Stimulated activated CD8-positive, alpha-beta memory T cell treated with anti-CD3 and anti-CD28 coated beads, Interleukin-15, amount 100 ng/mL, for 4 hours (primary cell): ENCODE measurements around the gene BSN.

Source experiments
- DNase-seq, 2 donors: peaks; one replicate each; pipeline ENCODE4 v3.0.0-alpha.2; 2020; ENCODE audit warnings: low read depth in 2 of 2

The BSN gene

DNA sequence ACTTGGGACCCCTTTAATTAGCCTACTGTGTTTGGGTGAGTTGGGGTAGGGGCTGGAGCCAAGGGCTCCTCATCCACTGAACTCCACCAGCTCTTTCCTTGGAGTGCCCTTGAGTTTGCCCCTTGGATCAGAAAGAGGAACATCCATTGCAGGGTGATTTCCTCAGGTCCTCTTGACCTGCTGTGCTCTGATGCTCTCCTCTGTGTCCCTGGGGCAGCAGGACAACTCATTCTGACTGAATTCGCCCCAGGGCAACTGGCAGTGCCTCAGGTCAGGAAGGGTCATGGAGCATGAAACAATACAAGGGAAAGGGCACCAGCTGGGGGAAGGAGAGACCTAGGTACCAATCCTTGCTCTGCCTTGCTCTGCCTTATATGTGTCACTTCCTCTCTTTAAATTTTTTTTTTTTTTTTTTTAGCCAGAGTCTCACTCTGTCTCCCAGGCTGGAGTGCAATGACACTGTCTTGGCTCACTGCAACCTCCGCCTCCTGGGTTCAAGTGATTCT, 47.8 kb downstream of the BSN start:
- no peak for DNase-seq

DNA sequence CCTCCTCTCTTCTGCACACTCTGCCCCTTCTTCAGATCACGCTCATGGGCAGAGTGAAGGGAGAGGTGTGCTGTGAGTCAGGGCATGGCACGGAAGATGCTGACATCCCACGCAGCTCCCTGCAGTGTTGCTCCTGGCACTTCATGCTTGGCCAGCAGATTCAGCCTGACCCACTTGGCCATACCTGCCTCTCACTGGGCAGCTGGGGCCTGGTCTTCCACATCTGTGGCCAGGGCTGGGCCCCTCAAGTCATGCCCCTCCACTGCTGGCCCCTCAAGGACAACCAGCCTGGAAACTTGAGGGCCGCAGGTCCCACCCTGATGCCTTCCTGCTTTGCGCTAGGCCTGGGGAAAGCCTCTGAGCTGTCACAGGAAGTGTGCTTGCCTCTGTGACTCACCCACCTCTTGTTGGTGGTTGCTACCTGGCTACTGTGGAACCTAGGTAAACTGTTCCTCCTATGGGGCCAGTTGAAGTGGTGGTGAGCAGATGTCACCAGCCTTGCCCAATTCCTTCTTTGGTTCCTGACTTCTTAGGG, 48.7 kb downstream of the BSN start:
- peak; percentile 19 to 46 for DNase-seq

DNA sequence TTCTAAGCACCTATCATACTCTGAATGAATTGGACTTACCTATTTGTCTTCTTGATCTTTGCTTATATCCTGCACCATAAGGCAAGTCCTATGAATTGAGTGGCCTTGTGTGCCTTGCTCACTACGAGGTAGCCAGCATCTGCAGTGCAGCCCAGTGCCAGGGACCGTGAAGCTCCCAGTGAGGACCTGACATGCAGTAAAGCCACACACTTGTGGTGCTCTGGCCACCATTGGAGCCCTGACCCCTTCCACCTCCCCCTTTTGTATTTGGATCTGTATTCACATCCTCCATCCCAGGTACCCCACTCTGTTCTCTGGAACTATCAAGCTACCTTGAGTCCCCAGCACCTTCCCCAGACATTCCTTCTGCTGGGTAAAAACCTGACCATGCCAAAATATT, 52.1 kb downstream of the BSN start:
- no peak for DNase-seq

DNA sequence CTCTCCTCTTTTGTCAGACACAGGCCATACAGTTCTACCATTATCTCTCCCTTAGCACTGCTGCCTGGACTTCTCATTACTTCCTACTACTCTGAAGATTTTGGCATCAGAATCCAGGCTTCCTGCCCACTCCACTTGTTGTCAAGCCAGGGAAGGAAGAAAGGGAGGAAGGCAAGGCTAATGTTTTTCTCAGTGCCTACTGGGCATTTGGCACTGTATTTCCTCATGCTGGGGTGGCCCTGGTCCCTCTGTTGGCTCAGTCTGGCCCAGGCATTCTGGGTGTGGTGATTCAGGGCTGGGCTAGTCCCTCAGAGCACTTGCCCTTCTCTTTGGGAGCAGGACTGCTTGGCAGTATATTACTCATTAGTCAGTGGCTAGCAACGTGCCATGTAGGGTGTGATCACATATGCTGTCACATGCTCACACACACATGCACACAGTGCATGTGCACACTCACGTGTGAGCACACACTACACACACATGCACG, 52.9 kb downstream of the BSN start:
- DNase-seq = no peak

DNA sequence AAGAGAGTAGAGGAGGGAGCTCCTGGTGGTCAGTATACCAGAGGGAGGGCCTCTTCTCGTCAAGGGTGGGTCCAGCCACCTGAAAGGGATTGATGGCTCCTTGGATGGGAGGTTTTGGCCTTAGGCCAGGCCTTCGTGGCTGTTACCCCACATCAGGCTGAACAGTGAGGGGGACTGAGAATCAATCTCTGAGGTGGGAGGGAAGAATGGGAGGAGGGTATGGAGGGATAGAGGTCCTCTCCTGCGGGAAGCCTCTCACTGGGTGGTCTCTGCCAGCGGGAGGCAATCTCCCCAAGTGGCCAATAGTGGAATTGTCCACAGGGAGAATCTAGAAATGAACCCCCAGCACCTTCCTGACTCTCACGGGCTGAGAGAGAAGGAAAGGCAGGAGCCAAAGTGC, 53.5 kb downstream of the BSN start:
- no peak for DNase-seq

DNA sequence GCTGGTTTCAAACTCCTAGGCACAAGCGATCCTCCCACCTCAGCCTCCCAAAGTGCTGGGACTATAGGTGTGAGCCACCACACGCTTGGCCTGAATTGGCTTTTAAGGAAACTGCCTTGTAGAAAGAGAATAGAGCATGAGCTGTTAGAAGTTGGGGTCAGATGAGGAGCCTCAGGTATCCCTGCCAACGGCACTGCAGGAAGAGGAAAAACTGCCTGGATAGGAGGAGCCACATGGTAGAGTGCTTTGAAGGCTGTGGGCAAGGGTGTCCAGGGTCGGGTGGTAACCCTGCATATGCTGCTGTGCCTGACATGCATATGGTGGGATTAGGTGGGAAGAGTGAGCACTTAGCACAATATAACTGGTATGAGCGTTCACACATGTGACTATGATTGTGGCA, 55.0 kb downstream of the BSN start:
- DNase-seq = no peak

DNA sequence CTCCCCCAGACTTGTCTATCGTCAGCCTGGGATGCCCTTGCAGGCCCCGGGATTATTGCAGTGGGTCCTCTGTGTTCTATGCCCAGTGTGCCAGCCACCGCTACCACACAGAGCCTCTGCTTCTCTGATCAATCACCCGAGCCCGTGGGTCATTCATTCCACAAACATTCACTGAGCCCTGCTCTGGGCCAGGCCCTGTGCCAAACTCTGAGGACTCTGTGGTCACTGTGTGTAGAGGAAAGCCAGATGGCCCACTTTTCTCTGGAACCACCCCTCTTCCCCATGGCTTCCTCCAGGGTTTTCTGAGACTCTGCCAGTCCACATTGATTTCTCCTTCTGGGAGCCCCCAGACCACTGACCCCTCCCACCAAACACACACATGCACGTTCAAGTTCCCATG, 55.5 kb downstream of the BSN start:
- DNase-seq = no peak

DNA sequence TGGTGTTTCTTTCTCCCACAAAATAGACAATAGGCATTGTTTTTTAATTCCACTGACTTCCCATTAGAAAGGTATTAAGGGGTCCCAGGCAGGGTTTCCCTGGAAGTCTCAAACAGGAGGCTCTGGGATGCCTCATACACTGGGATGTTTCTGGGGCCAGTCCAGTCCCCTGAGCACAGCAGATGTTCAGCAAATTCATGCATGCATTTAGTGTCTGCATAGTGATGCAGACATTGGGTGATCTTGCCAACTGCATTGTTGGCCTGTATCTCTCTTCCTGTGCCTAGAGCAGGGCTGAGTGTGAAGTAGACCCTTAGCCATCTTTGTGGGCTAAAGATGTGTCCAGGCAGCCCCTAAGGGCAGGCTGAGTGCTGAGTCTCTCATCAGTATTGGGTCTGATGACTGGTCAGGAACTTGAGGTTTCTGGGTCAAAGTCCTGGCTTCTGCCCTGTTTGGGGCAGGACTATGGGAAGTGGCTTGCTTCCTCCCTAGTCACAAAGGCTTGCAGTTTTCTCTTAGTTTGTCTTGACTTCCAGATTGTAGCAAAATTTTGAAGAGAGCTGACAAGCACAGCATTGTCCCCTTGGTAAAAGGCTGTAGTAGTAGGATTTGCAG, 56.5 kb downstream of the BSN start:
- no peak for DNase-seq

DNA sequence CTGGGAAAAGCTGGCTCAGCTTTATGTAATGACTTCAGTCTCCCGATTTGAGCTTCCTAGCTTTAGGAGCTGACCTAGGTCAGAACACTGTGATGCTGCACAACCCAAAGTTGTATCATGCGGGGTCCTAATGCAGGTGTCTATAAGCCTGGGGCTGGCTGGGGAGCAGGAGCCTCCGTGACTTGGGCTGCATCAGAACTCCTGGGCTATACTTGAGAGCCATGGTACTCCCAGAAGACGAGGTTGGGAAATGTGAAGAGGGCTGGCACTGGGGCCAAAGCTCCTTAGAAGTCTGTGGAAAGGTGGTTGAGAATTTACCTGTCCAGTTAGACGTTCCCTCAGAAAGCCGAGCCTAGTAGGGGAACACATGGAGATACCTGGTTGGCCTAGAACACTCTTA, 57.0 kb downstream of the BSN start:
- DNase-seq = no peak

DNA sequence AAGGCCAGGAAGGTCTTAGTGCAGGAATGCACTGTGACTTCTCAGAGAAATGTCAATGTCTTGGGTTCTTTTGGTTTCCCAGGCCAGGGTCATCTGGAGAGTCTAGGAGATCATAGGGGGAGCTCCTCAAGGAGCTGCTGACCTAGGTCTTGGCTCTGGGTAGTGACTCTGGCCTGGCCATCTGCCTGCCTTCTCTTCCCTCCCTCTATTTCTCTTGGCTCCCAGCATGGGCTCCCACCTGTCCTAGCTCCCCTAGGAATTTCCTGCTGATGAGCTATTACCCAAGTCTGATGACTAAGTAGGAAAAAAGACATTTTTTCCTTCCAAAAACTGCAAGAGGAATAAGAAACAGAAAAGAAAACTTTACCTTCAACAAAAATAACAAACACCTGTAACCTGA, 57.4 kb downstream of the BSN start:
- no peak for DNase-seq

DNA sequence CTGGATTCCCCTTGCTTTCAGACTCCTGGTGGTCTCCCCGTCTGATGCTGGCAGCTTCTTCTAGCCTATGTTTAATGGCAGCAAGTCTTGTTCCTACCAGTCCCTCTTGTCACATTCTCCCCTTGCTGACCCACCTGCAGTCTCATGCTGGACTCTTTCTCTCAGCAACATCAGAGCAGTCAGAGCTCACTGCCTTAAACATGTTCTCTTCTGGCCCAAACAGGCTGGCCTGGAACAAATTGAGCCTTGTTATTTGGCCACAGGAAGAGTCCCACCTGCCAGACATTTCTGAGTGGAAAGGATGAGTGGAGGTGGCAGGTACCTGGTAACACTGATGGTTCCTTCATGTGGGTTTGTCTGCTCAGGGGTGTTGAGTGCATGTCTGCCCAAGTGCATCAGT, 60.7 kb downstream of the BSN start:
- DNase-seq = no peak

DNA sequence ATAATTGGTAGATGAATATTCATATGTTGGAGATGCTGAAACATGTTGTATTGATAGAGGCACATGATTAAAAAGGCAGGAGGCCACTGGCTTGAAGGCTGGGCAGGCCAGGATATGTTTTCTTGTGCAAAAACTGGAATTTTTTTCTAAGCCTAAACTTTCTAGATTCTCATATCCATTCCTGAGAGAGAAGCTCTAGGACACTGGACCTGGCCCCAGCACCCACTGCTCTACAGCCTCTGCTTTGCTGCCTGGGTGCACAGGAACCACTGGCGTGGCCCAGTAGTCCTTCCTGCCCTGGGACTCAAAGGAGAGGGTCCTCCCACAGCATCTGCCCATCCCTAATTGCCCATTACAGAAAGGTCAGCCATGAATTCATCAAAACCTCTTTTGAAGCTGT, 61.8 kb downstream of the BSN start:
- no peak for DNase-seq

DNA sequence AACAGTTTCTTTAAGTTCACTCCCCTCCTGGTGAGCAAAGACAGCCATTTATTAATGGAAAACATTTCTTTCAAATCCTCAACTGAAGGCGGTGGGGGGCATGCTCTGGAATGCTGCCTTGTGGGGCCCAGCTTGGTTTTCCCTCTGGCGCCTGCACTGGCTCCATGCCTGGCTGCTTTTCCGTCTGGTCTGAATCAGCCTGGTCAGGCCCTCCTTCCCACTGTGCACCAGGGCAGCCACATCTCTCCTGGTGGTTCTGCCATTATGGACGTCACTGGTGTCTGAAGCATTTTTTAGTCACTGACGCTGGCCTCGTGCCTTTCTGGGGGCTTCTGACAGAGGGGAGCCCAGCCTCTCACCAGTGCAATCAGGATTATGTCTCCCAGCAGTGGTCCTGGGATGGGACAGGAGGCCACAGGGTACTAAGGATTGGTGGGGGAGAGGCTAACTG, 62.2 kb downstream of the BSN start:
- DNase-seq = no peak

DNA sequence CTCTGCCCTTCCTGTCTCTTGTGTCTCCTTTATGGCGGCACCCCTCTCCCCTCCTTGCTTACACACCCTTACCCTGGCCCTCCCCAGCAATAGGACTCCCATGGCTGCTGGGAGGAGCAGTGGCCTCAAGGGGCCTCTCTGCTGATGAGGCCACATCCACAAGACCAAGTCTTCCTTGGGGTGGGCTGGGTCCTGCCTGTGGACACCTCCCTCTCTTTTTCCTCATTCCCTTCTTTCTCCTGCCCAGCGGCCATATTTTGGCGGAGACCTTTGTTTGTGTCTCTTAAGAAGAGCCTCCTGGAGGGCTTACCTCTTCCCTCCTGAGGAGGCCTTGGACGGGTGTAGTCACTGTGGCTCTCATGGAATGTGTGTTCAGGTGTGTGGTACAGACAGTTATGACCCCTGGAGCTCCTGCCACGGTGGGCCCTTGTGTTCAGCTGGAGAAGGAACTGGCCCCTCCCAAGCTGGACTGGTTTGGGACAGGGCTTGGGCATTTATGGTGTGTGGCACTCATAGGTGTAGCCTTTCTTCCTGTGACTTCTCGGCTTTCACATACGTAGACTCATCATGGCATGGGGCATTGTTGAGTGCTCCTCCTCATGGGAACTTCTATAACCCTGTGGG, 63.2 kb downstream of the BSN start:
- DNase-seq = no peak

DNA sequence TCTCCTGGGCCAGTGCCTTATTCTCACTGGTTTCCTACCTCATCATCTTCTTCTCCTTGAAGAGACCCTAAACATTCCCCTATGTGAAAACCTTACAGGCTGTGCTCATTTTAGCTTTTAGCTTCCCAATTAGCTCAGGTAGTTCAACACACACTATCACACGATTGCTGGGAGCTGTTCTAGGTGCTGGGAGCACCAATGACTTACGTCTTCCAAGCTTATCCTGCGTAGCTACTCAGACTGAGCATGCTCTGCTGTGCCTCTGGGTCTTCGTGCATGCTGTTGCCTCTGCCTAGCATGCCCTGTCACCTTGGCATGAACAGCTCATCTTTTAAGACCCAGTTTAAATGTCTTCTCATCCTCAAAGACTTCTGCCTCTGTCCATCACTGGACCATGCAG, 64.1 kb downstream of the BSN start:
- DNase-seq = no peak

DNA sequence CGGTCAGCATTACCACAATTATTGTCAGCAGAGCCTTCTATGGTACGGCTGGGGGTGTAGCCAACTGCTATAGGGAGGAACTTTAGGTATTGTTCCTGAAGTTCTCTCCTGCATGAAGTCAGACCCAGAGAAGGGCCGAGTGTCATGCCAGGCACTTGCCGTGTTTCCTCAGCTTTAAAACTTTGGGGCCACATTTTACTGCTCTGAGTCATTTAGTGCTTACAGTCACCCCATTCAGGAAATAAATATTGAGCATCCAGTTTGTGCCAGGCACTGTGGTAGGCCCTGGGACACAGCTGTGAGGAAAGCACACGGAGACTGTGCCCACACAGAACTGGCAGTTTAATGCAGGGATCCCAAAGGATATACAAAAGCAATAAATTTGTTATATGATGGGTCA, 65.4 kb downstream of the BSN start:
- no peak for DNase-seq

DNA sequence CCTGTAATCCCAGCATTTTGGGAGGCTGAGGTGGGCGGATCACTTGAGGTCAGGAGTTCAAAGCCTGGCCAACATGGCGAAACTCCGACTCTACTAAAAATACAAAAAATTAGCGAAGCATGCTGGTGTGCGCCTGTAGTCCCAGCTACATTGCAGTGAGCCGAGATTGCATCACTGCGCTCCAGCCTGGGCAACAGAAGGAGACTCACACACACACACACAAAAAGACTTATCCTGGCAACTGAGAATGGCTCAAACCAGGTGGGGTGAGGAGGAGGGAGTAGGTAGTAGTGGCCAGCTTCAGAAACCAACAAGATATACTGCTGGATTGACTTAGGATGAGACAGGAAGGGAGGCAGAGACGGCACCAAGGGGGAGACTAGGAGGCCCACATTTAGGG, 66.5 kb downstream of the BSN start:
- DNase-seq = no peak

DNA sequence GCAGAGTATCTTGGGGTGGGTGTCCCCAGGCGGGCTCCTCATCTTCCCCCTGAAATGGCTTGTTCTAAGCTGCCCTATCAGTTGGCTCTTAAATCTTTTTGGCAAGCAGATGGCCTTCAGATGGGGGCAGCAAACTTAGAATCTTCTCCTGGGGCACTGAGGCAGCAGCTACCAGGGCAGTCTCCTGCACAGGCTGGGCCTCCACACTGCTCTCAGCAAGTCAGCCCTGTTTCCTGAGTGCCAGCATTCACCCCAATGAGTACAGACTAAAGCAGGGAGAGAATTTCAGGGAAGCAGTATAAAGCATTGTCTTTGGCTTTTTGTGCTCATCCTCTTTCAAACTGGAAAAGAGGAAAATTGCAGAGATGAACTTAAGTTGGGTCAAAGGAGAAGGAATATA, 68.8 kb downstream of the BSN start:
- no peak for DNase-seq

DNA sequence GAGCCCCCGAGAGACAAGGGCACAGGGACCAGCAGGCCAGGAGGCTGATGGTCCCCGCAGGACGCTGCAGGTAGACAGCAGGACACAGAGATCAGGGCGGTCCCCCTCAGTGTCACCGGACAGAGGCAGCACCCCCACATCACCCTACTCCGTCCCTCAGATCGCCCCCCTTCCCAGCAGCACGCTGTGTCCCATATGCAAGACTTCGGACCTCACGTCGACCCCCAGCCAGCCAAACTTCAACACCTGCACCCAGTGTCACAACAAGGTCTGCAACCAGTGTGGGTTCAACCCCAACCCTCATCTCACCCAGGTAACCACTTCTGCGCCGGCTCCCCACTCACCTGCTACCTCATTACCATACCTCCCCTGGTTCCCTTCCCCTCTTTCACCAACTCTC, 70.8 kb downstream of the BSN start:
- no peak for DNase-seq

DNA sequence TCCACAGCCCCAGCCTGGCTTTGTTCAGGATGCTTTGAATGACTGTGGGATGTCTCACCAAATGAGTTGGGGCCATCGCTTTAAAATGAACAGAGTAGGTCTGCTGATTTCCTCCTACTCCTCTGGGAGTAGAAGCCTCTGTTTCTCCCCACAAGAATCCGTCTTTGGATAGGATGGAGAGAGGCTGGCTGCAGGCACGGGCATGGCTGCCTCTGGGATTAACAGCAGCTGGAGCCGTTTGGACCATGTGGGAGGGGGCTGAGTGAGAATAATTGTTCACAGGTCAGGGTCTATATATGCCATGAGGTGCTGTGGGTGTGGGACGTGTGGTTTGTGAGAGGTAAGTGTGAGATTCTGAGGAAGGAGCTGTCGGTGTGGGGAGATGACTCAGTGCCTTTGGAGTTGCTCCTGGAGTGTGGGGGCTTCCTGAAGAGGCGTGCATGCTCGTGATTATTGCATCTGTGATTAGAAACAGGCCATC, 71.9 kb downstream of the BSN start:
- DNase-seq = no peak

DNA sequence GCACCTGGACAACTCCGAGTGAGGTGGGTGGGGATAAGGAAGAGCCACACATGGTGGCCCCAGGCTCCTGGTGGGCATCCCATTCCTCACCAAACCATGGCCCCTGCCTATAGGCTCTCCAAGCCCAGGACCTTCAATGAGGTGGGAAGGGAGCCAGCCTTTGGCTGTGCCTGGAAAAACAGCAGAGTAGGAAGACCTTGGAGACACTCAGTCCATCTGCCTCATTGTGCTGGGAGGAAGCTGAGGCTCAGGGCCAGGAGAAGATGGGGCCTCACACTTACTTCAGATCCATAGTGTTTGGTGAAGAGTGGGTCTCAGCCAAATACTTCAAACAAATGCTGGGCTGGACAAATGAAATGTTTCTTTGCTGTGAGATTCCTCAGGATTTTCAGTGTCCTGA, 72.5 kb downstream of the BSN start:
- no peak for DNase-seq

DNA sequence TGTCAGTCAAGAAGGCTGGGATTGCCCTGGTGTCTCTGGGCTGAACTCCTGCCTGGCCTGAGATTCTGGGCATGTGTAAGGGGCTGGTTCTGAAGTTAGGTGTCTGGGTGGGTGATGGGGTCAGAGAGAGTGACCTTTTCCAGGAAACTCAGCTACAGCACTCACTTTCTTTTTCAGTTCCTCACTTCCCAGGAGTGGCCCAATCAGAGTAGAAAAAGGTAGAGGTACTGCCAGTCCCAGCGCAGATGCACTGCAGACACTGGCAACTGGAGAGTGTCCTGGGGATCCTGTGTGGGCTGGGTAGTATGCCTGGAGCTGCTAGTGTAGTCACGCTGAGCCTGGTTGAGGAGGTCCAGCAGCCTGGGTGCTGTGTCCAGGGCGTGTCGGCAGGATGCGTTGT, 73.4 kb downstream of the BSN start:
- no peak for DNase-seq

DNA sequence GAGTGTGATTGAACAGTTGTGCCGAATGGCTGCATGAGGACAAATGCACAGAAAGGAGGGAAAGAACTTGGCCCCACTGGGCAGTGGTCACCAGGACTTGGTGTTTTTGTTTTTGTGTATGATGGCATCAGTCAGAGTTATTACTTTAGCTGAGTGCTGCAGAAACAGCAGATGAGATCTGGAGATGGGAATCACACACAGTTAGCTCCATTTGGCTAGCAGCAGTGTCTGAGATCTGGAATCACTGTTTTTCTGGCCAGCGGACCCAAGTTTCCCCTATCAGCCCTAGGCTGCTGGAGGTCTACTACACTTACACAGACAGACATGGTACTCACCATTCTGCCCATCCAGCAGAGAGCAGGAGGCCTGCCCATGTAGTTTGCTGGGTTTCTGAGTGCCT, 74.0 kb downstream of the BSN start:
- DNase-seq = no peak
